ENCODE results near the gene AFDN.

DNA sequence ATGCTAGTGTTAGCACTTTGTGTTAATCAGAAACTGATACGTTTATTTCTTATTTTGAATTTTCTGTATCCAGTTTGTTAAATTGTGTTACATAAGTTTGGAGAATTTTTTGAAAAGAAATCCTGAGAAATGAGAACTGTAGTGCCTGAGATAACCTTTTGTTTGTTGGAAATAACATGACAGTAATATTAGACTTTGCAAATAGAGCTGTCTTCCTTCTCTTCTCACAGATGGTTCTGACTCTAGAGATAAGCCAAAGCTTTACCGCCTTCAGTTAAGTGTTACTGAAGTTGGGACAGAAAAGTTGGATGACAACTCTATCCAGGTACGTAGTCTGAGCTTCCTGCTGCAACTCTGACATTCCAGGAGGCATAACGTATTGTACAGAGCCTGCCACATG, 69.9 kb downstream of the AFDN start:
- TF ChIP-seq POLR2AphosphoS5 (IDR thresholded peaks at IDR 0.05; ENCODE audit: low read depth, low read length) = no peak
- TF ChIP-seq, protein P1, sequence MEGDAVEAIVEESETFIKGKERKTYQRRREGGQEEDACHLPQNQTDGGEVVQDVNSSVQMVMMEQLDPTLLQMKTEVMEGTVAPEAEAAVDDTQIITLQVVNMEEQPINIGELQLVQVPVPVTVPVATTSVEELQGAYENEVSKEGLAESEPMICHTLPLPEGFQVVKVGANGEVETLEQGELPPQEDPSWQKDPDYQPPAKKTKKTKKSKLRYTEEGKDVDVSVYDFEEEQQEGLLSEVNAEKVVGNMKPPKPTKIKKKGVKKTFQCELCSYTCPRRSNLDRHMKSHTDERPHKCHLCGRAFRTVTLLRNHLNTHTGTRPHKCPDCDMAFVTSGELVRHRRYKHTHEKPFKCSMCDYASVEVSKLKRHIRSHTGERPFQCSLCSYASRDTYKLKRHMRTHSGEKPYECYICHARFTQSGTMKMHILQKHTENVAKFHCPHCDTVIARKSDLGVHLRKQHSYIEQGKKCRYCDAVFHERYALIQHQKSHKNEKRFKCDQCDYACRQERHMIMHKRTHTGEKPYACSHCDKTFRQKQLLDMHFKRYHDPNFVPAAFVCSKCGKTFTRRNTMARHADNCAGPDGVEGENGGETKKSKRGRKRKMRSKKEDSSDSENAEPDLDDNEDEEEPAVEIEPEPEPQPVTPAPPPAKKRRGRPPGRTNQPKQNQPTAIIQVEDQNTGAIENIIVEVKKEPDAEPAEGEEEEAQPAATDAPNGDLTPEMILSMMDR (IDR thresholded peaks at IDR 0.05; ENCODE audit: control extremely low read depth in 1 of 3, insufficient read depth in 1 of 3, low read depth in 1 of 3, low read length in 3 of 3) = no peak
- no peak for TF ChIP-seq EP300 (IDR thresholded peaks at IDR 0.05; ENCODE audit: borderline replicate concordance in 1 of 2, low read depth in 2 of 2, low read length in 2 of 2)
- no peak for TF ChIP-seq BCL11A (IDR thresholded peaks at IDR 0.05; ENCODE audit: low read depth in 2 of 2, low read length in 2 of 2)
- no peak for TF ChIP-seq BRCA1 (IDR thresholded peaks at IDR 0.05; ENCODE audit: low read depth, low read length)
- TF ChIP-seq SIX5 (IDR thresholded peaks at IDR 0.05; ENCODE audit: low read depth, low read length) = no peak

Measured in H1 (cell line).